Posterior cingulate gyrus (tissue), 11 donors: ENCODE results near the gene ZMIZ1.

Source experiments
- DNase-seq, 10 donors: peaks; one replicate each; pipeline versions ENCODE4 v3.0.0 to v3.0.0-alpha.2; 2020 to 2021; ENCODE audit warnings: mixed read lengths in 3 of 10
- intact Hi-C: fragments of 100-400 bp; cut with DNase I; formaldehyde crosslinking; loops from one replicate; pipeline ENCODE4 v1.15.1; 2023

The ZMIZ1 gene

GRCh38 chr10:79088613-79089355 lies 20.0 kb downstream of the ZMIZ1 start:
- intact Hi-C loops = no loop called here
- DNase-seq = no peak

GRCh38 chr10:79089632-79090031 lies 20.9 kb downstream of the ZMIZ1 start:
- DNase-seq = no peak
- intact Hi-C loops = no loop called here

GRCh38 chr10:79090134-79090803 lies 21.5 kb downstream of the ZMIZ1 start:
- intact Hi-C loops = no loop called here
- no peak for DNase-seq

GRCh38 chr10:79092292-79092896 lies 23.6 kb downstream of the ZMIZ1 start:
- intact Hi-C loops = no loop called here
- DNase-seq = no peak

GRCh38 chr10:79093658-79094411 lies 25.1 kb downstream of the ZMIZ1 start:
- intact Hi-C loops = no loop called here
- DNase-seq = peak in 1 of 10 donors; percentile 20

GRCh38 chr10:79094412-79095175 lies 25.8 kb downstream of the ZMIZ1 start:
- intact Hi-C loops = no loop called here

GRCh38 chr10:79095316-79095715 lies 26.6 kb downstream of the ZMIZ1 start:
- intact Hi-C loops = no loop called here

More at GRCh38 chr10:79094412-79095175, 25.8 kb downstream of the ZMIZ1 start:
- DNase-seq = no peak

GRCh38 chr10:79096514-79096913 lies 27.7 kb downstream of the ZMIZ1 start:
- intact Hi-C loops = no loop called here

More at GRCh38 chr10:79095316-79095715, 26.6 kb downstream of the ZMIZ1 start:
- DNase-seq = no peak

GRCh38 chr10:79097021-79097872 lies 28.5 kb downstream of the ZMIZ1 start:
- no peak for DNase-seq
- intact Hi-C loops = no loop called here

More at GRCh38 chr10:79096514-79096913, 27.7 kb downstream of the ZMIZ1 start:
- DNase-seq = no peak

GRCh38 chr10:79098061-79098460 lies 29.3 kb downstream of the ZMIZ1 start:
- intact Hi-C loops = no loop called here
- no peak for DNase-seq

GRCh38 chr10:79098596-79099015 lies 29.8 kb downstream of the ZMIZ1 start:
- DNase-seq = no peak
- intact Hi-C loops = no loop called here

- DNase-seq = no peak
- intact Hi-C loops = no loop called here
These were observed 31.2 kb downstream of the ZMIZ1 start for GRCh38 chr10:79099898-79100448.

- DNase-seq = no peak
- intact Hi-C loops = no loop called here
These were observed 32.0 kb downstream of the ZMIZ1 start for GRCh38 chr10:79100771-79101170.

- intact Hi-C loops = no loop called here
- DNase-seq = no peak
These were observed 33.1 kb downstream of the ZMIZ1 start for GRCh38 chr10:79101560-79102497.

GRCh38 chr10:79102498-79102874 lies 33.7 kb downstream of the ZMIZ1 start:
- intact Hi-C loops = no loop called here
- no peak for DNase-seq

GRCh38 chr10:79103129-79103528 lies 34.4 kb downstream of the ZMIZ1 start:
- DNase-seq = no peak
- intact Hi-C loops = no loop called here

- DNase-seq = no peak
- intact Hi-C loops = no loop called here
These were observed 34.8 kb downstream of the ZMIZ1 start for GRCh38 chr10:79103585-79103984.
